GM12878 (cell line): ENCODE measurements around the gene PTCD3. TPM values are rescaled to one million over a fixed set of nuclear protein-coding genes. Genes with fewer than 3 reads are reported as not detected.
A peak's percentile ranks its signal among the peaks of the same experiment; 100 is the strongest.

Experiments used
- ATAC-seq: fragments of 200-7000 bp; cut with Tn5 transposase; 3 replicates; pipeline ENCODE4 v1.9.1; 2020; ENCODE audit warnings: mild to moderate bottlenecking, moderate library complexity
- BruUV-seq: library from RNA; stranded (reverse); fragments of 400-500 nt; replicated peaks from 2 replicates; lab custom pipeline; 2021; lab: Mats Ljungman, UMichigan
- CTCF ChIA-PET: fragments of 300-600 bp; sonication (Branson Sonifier 250); formaldehyde crosslinking; extraction: SDS; loops from one replicate; lab custom pipeline; 2021; ENCODE audit warnings: inconsistent platforms; lab: Yijun Ruan, JAX
- POLR2A ChIA-PET: fragments of 350-600 bp; formaldehyde crosslinking; extraction: SDS; loops from one replicate; lab custom pipeline; 2021; ENCODE audit warnings: inconsistent platforms; lab: Charles Lee
- RAD21 ChIA-PET: fragments of 300-600 bp; sonication (Branson Sonifier 250); formaldehyde crosslinking; loops from one replicate; lab custom pipeline; 2023; ENCODE audit warnings: antibody characterized with exemption; ENCODE audit not compliant: unreplicated experiment; lab: Charles Lee
- SMC1A ChIA-PET: fragments of 300-600 bp; sonication (Branson Sonifier 250); formaldehyde crosslinking; loops from one replicate; lab custom pipeline; 2023; ENCODE audit not compliant: unreplicated experiment, uncharacterized antibody; lab: Charles Lee
- DNase-seq: peaks from one replicate; pipeline ENCODE4 v3.0.0-alpha.2; 2011; ENCODE audit warnings: low read depth, low spot score
- FAIRE-seq: peaks from 3 replicates; lab custom pipeline; 2011; peaks lifted over from hg19 to GRCh38; lab: Jason Lieb, UNC
- H2AFZ ChIP-seq: 2 replicates; pipeline ENCODE4 v1.6.0; 2011; ENCODE audit warnings: low read depth, low read length, control low read depth; ENCODE audit not compliant: control insufficient read depth
- H3K27ac ChIP-seq: 2 replicates; pipeline ENCODE4 v1.5.1; 2011; ENCODE audit warnings: control low read depth; ENCODE audit not compliant: control insufficient read depth, insufficient read depth
- H3K27me3 ChIP-seq, 2 experiments: replicated peaks in 1 of 2; 2 replicates each; pipeline versions ENCODE4 v1.6.0 to v1.6.1; 2011; ENCODE audit warnings: low read length in 1 of 2; ENCODE audit not compliant: control insufficient read depth in 2 of 2, insufficient read depth in 2 of 2
- H3K36me3 ChIP-seq, 2 experiments: 2 replicates each; pipeline ENCODE4 v1.5.1; 2011; ENCODE audit warnings: low read length in 1 of 2; ENCODE audit not compliant: control insufficient read depth in 2 of 2, insufficient read depth in 2 of 2
- H3K4me1 ChIP-seq: 2 replicates; pipeline ENCODE4 v1.6.1; 2011; ENCODE audit warnings: mild to moderate bottlenecking, low read length, moderate library complexity, mixed read lengths; ENCODE audit not compliant: control insufficient read depth, insufficient read depth
- H3K4me2 ChIP-seq: 2 replicates; pipeline ENCODE4 v1.6.0; 2011; ENCODE audit warnings: control low read depth; ENCODE audit not compliant: control insufficient read depth, insufficient read depth
- H3K4me3 ChIP-seq: fragments of 200-600 bp; sonication (generic); 2 replicates; pipeline ENCODE4 v1.5.1; 2016
- H3K79me2 ChIP-seq: 2 replicates; pipeline ENCODE4 v1.6.0; 2011; ENCODE audit warnings: low read length; ENCODE audit not compliant: control insufficient read depth, insufficient read depth
- H3K9ac ChIP-seq: 2 replicates; pipeline ENCODE4 v1.8.0; 2011; ENCODE audit warnings: low read length, control low read depth, mixed read lengths; ENCODE audit not compliant: control insufficient read depth, insufficient read depth
- H3K9me3 ChIP-seq: replicated peaks from 3 replicates; pipeline ENCODE4 v1.5.1; 2011; ENCODE audit warnings: mild to moderate bottlenecking, low read length; ENCODE audit not compliant: control insufficient read depth, insufficient read depth
- H4K20me1 ChIP-seq: 2 replicates; pipeline ENCODE4 v1.6.0; 2011; ENCODE audit not compliant: control insufficient read depth, insufficient read depth
- EZH2 ChIP-seq: IDR thresholded peaks from 2 replicates; pipeline ENCODE4 v1.6.1; 2012; ENCODE audit warnings: low read depth, mild to moderate bottlenecking, control low read depth, inconsistent platforms, low read length, borderline replicate concordance; ENCODE audit not compliant: control insufficient read depth
- JUNB ChIP-seq: IDR thresholded peaks from 2 replicates; pipeline ENCODE4 v1.6.1; 2016; ENCODE audit warnings: antibody characterized with exemption, mild to moderate bottlenecking
- MTA2 ChIP-seq: fragments of 450-650 bp; IDR thresholded peaks from 2 replicates; pipeline ENCODE4 v1.6.1; 2016; ENCODE audit warnings: low read depth, mild to moderate bottlenecking, moderate library complexity
- NFXL1 ChIP-seq: fragments of 450-650 bp; IDR thresholded peaks from 2 replicates; pipeline ENCODE4 v1.6.1; 2017; ENCODE audit warnings: antibody characterized with exemption, mild to moderate bottlenecking, borderline replicate concordance
- WGBS: methylation state at CpG from one replicate; pipeline ENCODE4 v1.1.6; 2016; ENCODE audit warnings: low lambda C conversion rate; ENCODE audit not compliant: insufficient replicate concordance, insufficient coverage; ENCODE audit errors: missing lambda C conversion rate; 5-methylcytosine and 5-hydroxymethylcytosine counted together
- in situ Hi-C: fragments of 300-500 bp; cut with MboI; formaldehyde crosslinking; loops from 9 replicates; pipeline ENCODE4 v1.14.3; 2018; ENCODE audit warnings: mixed read lengths
- intact Hi-C: fragments of 100-400 bp; cut with micrococcal nuclease; formaldehyde crosslinking; loops from one replicate; pipeline ENCODE4 v1.14.2; 2022; ENCODE audit not compliant: unreplicated experiment
- polyA plus RNA-seq, 11 experiments: library from polyadenylated mRNA; depleted of rRNA in 4 of 11; unstranded in 6 of 11; stranded (reverse) in 5 of 11; fragments of >200 nt; fragmentation: Nextera tagmentation in 4 of 11; fragmentation: Illumina TruSeq in 1 of 11; extraction: Ambion mirVana in 4 of 11; extraction: Trizol in 1 of 11; gene quantifications; 1 replicate in 1 of 11; 2 replicates in 10 of 11; pipeline versions ENCODE4 v1.2.1 to v1.2.3, GENCODE V29; 2011 to 2016; ENCODE audit warnings: inconsistent platforms in 2 of 11, missing spikeins in 2 of 11, low read depth in 1 of 11
- total RNA-seq, 4 experiments: library from RNA; depleted of rRNA in 3 of 4; stranded (reverse); fragments of >200 nt in 3 of 4; fragmentation: Illumina TruSeq in 1 of 4; extraction: Trizol in 1 of 4; gene quantifications; 2 replicates each; pipeline versions ENCODE4 v1.2.1 to v1.2.3, GENCODE V29; 2013 to 2021
- TF ChIP-seq, protein P1 (sequence below): fragments of 450-650 bp; IDR thresholded peaks from 2 replicates; pipeline ENCODE4 v1.6.1; 2016; ENCODE audit warnings: mild to moderate bottlenecking
- TF ChIP-seq, protein P2 (sequence below): fragments of 450-650 bp; IDR thresholded peaks from 2 replicates; pipeline ENCODE4 v1.6.1; 2016; ENCODE audit warnings: mild to moderate bottlenecking, moderate library complexity, borderline replicate concordance

PTCD3 gene
- total and polyA plus RNA-seq, 10 of the 15 experiments (the other 5 are each of a cell fraction or from before 2014, with no cell fraction given), result 44.7 to 177 (median 127) TPM

DNA sequence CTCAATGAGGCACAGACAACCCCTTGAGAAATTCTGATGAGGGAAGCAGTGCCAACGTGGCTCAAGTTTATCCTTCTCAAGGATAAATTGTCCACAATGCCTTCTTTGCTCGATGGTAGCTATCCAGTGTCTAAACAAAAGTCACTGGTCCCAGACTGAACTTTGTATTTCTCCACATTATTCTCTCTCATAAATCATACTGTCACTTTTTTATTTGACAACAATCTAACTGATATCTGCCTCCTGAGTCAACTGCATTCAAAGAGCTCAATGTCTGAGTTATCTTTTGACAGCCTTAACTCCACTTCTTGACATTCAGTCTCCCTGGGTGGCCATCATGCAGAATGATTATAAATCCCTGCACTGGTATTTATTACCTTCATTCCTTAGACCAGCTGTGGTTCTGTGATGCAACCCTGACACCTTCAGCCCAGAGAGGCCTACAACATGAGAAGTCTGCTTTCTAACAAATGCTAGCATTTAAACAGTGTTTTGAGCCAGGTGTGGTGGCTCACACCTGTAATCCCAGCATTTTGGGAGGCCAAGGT, 51.0 kb downstream of the PTCD3 start:
- Histone ChIP-seq H3K27me3 (no peaks in the 10 kb centered on the region), H3K9ac (no peak overlapping the region), H3K4me3 (no peak overlapping the region), H4K20me1 (no peaks in the 10 kb centered on the region), H3K36me3 (peaks cover 3 to 19% of the 10 kb centered on the region in 2 experiments; a peak in 3 of 4 replicates), H3K4me2 (no peak overlapping the region), H2AFZ (no peak overlapping the region), H3K9me3 (no peaks in the 10 kb centered on the region), H3K79me2 (no peaks in the 10 kb centered on the region), H3K4me1 (no peaks in the 10 kb centered on the region), H3K27ac (no peak overlapping the region)
- RAD21 ChIA-PET, result interaction anchor here (1.3 kb wide), 1 partner anchor 77 kb away, joined by 3 read pairs; no protein-coding TSS in a partner anchor
- SMC1A ChIA-PET, result interaction anchor here (1.6 kb wide), 1 partner anchor 302 kb away, joined by 3 read pairs; no protein-coding TSS in a partner anchor
- BruUV-seq, result TSS peak; percentile 33
- 73% methylated on average over 2 of the region's 2 CpGs for WGBS
- POLR2A ChIA-PET, result no interaction called here
- no peak for TF ChIP-seq MTA2
- TF ChIP-seq JUNB, result no peak
- TF ChIP-seq, protein P1, sequence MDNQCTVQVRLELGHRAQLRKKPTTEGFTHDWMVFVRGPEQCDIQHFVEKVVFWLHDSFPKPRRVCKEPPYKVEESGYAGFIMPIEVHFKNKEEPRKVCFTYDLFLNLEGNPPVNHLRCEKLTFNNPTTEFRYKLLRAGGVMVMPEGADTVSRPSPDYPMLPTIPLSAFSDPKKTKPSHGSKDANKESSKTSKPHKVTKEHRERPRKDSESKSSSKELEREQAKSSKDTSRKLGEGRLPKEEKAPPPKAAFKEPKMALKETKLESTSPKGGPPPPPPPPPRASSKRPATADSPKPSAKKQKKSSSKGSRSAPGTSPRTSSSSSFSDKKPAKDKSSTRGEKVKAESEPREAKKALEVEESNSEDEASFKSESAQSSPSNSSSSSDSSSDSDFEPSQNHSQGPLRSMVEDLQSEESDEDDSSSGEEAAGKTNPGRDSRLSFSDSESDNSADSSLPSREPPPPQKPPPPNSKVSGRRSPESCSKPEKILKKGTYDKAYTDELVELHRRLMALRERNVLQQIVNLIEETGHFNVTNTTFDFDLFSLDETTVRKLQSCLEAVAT, result no peak
- TF ChIP-seq, protein P2, sequence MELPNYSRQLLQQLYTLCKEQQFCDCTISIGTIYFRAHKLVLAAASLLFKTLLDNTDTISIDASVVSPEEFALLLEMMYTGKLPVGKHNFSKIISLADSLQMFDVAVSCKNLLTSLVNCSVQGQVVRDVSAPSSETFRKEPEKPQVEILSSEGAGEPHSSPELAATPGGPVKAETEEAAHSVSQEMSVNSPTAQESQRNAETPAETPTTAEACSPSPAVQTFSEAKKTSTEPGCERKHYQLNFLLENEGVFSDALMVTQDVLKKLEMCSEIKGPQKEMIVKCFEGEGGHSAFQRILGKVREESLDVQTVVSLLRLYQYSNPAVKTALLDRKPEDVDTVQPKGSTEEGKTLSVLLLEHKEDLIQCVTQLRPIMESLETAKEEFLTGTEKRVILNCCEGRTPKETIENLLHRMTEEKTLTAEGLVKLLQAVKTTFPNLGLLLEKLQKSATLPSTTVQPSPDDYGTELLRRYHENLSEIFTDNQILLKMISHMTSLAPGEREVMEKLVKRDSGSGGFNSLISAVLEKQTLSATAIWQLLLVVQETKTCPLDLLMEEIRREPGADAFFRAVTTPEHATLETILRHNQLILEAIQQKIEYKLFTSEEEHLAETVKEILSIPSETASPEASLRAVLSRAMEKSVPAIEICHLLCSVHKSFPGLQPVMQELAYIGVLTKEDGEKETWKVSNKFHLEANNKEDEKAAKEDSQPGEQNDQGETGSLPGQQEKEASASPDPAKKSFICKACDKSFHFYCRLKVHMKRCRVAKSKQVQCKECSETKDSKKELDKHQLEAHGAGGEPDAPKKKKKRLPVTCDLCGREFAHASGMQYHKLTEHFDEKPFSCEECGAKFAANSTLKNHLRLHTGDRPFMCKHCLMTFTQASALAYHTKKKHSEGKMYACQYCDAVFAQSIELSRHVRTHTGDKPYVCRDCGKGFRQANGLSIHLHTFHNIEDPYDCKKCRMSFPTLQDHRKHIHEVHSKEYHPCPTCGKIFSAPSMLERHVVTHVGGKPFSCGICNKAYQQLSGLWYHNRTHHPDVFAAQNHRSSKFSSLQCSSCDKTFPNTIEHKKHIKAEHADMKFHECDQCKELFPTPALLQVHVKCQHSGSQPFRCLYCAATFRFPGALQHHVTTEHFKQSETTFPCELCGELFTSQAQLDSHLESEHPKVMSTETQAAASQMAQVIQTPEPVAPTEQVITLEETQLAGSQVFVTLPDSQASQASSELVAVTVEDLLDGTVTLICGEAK, result no peak
- TF ChIP-seq EZH2, result no peak
- TF ChIP-seq NFXL1, result no peak
- no peak for ATAC-seq
- intact Hi-C loops (no loop called here), in situ Hi-C loops (no loop called here)
- FAIRE-seq, result peak; percentile 59
- DNase-seq, result no peak
- CTCF ChIA-PET, result interaction anchor here (0.7 to 1.8 kb wide), 3 partner anchors 30 to 215 kb away, joined by 3 to 7 read pairs (median 4); no protein-coding TSS in a partner anchor
